Karpas-422 (cell line): ENCODE results near the gene MS4A15. TPM values are rescaled to one million over a fixed set of nuclear protein-coding genes. Genes with fewer than 3 reads are reported as not detected.
A peak's percentile ranks its signal among the peaks of the same experiment; 100 is the strongest.

Source experiments
- DNase-seq: peaks from one replicate; pipeline ENCODE4 v3.0.0-alpha.2; 2015
- H2AFZ ChIP-seq: fragments of 200-600 bp; sonication (generic); 2 replicates; pipeline ENCODE4 v1.6.1; 2014; ENCODE audit warnings: antibody characterized with exemption, low read length, mixed read lengths
- H3K27ac ChIP-seq: fragments of 200-600 bp; sonication (generic); 2 replicates; pipeline ENCODE4 v1.5.1; 2014; ENCODE audit warnings: mild to moderate bottlenecking, low read length, moderate library complexity
- H3K27me3 ChIP-seq: fragments of 200-600 bp; sonication (generic); 2 replicates; pipeline ENCODE4 v1.6.1; 2014; ENCODE audit warnings: low read length, mixed read lengths
- H3K36me3 ChIP-seq: fragments of 200-600 bp; sonication (generic); 2 replicates; pipeline ENCODE4 v1.6.1; 2014; ENCODE audit warnings: low read length, mixed read lengths; ENCODE audit not compliant: insufficient read depth
- H3K4me1 ChIP-seq: fragments of 200-600 bp; sonication (generic); 2 replicates; pipeline ENCODE4 v1.6.1; 2014; ENCODE audit warnings: mild to moderate bottlenecking, low read length, mixed read lengths
- H3K4me2 ChIP-seq: fragments of 200-600 bp; sonication (generic); 2 replicates; pipeline ENCODE4 v1.6.1; 2014; ENCODE audit warnings: low read length, low read depth, mild to moderate bottlenecking; ENCODE audit not compliant: poor library complexity, severe bottlenecking
- H3K4me3 ChIP-seq: fragments of 200-600 bp; sonication (generic); 2 replicates; pipeline ENCODE4 v1.5.1; 2014; ENCODE audit warnings: mild to moderate bottlenecking, antibody characterized with exemption, low read length, mixed read lengths
- H3K79me2 ChIP-seq: fragments of 200-600 bp; sonication (generic); 2 replicates; pipeline ENCODE4 v1.6.1; 2014; ENCODE audit warnings: mild to moderate bottlenecking, low read length, mixed read lengths
- H3K9ac ChIP-seq: fragments of 200-600 bp; sonication (generic); 2 replicates; pipeline ENCODE4 v1.6.0; 2014; ENCODE audit warnings: low read length
- H3K9me2 ChIP-seq: fragments of 200-600 bp; sonication (generic), shearing (Covaris generic); replicated peaks from 2 replicates; pipeline ENCODE4 v1.6.0; 2014; ENCODE audit warnings: mild to moderate bottlenecking, low read length, moderate library complexity; ENCODE audit not compliant: insufficient read depth
- H3K9me3 ChIP-seq: fragments of 300-700, 200-600 bp; sonication (generic); 2 replicates; pipeline ENCODE4 v1.6.1; 2014; ENCODE audit warnings: low read length, mixed read lengths
- H4K20me1 ChIP-seq: fragments of 200-600 bp; sonication (generic); 2 replicates; pipeline ENCODE4 v1.6.1; 2014; ENCODE audit warnings: mild to moderate bottlenecking, antibody characterized with exemption, low read length, low read depth; ENCODE audit not compliant: insufficient read depth
- total RNA-seq: library from RNA; depleted of rRNA; stranded (reverse); fragments of >200 nt; shearing (Covaris generic); gene quantifications from 2 replicates; pipeline ENCODE4 v1.2.3, GENCODE V29; 2014; ENCODE audit warnings: low replicate concordance

MS4A15 gene
- total RNA-seq, 1 experiment from 2014 or later, result not detected

DNA sequence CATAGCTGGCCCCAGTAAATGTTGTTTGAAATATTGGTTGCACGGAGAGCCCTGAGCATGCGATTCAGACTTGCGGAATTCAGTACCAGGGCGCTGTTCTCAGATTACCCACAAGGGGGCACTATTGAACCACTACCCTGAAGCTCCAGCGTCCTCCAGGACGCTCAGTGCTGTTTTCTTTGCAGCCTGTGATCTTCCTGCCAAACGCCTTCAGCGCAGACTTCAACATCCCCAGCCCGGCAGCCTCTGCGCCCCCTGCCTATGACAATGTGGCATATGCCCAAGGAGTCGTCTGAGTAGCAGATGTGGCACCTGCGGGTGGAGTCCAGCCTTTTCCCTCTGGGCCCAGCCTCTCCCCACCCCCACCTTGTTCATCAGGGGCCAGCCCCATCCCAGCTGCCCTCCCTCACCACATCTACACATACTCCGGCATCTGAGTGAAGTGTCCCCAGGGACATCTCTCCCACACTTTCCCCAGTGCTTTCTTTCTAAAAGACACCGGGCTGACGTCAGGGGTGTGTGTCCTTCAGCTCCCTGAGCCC, 18.8 kb downstream of the MS4A15 start:
- Histone ChIP-seq H3K36me3 (no peaks in the 10 kb centered on the region), H3K4me1 (peaks cover 10% of the 10 kb centered on the region), H3K9me2 (no peaks in the 10 kb centered on the region), H3K9ac (no peak overlapping the region), H2AFZ (no peak overlapping the region), H3K4me3 (no peak overlapping the region), H3K79me2 (no peaks in the 10 kb centered on the region), H3K9me3 (no peaks in the 10 kb centered on the region), H3K27ac (no peak overlapping the region), H3K27me3 (0 out of 2 replicates have a peak, but pooled peaks cover 5% of the 10 kb centered on the region), H4K20me1 (no peaks in the 10 kb centered on the region), H3K4me2 (peak overlapping the region; percentile 12)
- peak; percentile 95 for DNase-seq

- Histone ChIP-seq H3K27ac (no peak overlapping the region), H3K4me1 (peaks cover 10% of the 10 kb centered on the region), H4K20me1 (no peaks in the 10 kb centered on the region), H3K9ac (no peak overlapping the region), H3K9me2 (no peaks in the 10 kb centered on the region), H3K9me3 (no peaks in the 10 kb centered on the region), H3K4me3 (no peak overlapping the region), H3K79me2 (no peaks in the 10 kb centered on the region), H2AFZ (no peak overlapping the region), H3K4me2 (no peak overlapping the region), H3K27me3 (0 out of 2 replicates have a peak, but pooled peaks cover 5% of the 10 kb centered on the region), H3K36me3 (no peaks in the 10 kb centered on the region)
- DNase-seq, result no peak
Measured at GRCh38 chr11:60776167-60776566, 19.5 kb downstream of the MS4A15 start.

DNA sequence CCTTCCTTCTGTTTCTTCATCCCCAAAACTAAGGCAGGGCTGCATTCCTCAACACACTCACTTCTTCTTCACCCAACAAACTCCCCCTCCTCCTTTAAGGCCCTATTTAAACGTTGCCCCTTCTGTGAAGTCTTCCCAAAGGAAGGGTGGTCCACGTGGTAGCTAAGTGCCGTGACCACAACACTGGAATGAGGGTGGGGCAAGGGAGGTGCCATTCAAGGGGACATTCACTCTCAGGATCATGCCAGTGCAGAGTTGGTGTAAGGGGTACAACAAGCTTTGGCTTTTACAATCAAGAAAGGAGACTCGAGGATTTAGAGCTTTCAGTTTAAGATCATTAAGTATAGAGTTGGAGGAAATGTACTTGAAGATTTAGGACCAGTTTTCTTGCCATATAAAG, 20.4 kb downstream of the MS4A15 start:
- Histone ChIP-seq H3K79me2 (no peaks in the 10 kb centered on the region), H2AFZ (no peak overlapping the region), H3K9me2 (no peaks in the 10 kb centered on the region), H3K4me2 (no peak overlapping the region), H3K27ac (no peak overlapping the region), H3K9ac (no peak overlapping the region), H3K4me3 (no peak overlapping the region), H3K4me1 (peaks cover 5% of the 10 kb centered on the region), H4K20me1 (no peaks in the 10 kb centered on the region), H3K9me3 (no peaks in the 10 kb centered on the region), H3K27me3 (0 out of 2 replicates have a peak, but pooled peaks cover 5% of the 10 kb centered on the region), H3K36me3 (no peaks in the 10 kb centered on the region)
- no peak for DNase-seq

- Histone ChIP-seq H2AFZ (no peak overlapping the region), H3K79me2 (no peaks in the 10 kb centered on the region), H3K9me2 (no peaks in the 10 kb centered on the region), H3K4me1 (peaks cover 5% of the 10 kb centered on the region), H3K4me3 (no peak overlapping the region), H4K20me1 (no peaks in the 10 kb centered on the region), H3K27me3 (0 out of 2 replicates have a peak, but pooled peaks cover 5% of the 10 kb centered on the region), H3K36me3 (no peaks in the 10 kb centered on the region), H3K4me2 (no peak overlapping the region), H3K9ac (no peak overlapping the region), H3K9me3 (no peaks in the 10 kb centered on the region), H3K27ac (no peak overlapping the region)
- DNase-seq, result no peak
Measured at GRCh38 chr11:60777572-60777971, 20.9 kb downstream of the MS4A15 start.

DNA sequence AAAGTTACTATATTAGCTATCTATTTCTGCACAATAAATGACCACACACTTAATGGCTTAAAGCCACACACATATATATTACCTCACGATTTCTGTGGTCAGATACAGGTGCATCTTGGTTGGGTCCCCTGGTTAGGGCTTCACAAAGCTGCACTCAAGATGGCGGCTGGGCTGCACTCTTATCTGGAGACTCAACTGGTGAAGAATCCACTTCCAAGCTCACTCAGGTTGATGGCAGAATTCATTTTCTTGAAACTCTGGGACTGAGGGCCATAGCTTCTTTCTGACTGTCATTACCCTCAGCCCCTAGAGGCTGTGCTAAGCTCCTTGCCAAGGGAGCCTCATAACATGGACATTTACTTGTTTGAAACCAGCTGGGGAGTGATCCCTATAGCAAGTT, 23.4 kb downstream of the MS4A15 start:
- Histone ChIP-seq H3K4me3 (no peak overlapping the region), H3K27ac (no peak overlapping the region), H3K9me2 (no peaks in the 10 kb centered on the region), H3K79me2 (no peaks in the 10 kb centered on the region), H3K9me3 (no peaks in the 10 kb centered on the region), H3K27me3 (0 out of 2 replicates have a peak, but pooled peaks cover 5% of the 10 kb centered on the region), H3K4me2 (no peak overlapping the region), H4K20me1 (no peaks in the 10 kb centered on the region), H3K4me1 (peaks cover 5% of the 10 kb centered on the region), H3K9ac (no peak overlapping the region), H2AFZ (no peak overlapping the region), H3K36me3 (no peaks in the 10 kb centered on the region)
- DNase-seq, result no peak

- Histone ChIP-seq H3K9me3 (no peaks in the 10 kb centered on the region), H3K27ac (no peak overlapping the region), H3K4me3 (no peak overlapping the region), H4K20me1 (no peaks in the 10 kb centered on the region), H3K4me1 (peaks cover 1% of the 10 kb centered on the region), H3K9ac (no peak overlapping the region), H3K27me3 (0 out of 2 replicates have a peak, but pooled peaks cover 5% of the 10 kb centered on the region), H3K4me2 (no peak overlapping the region), H3K36me3 (no peaks in the 10 kb centered on the region), H3K9me2 (no peaks in the 10 kb centered on the region), H3K79me2 (no peaks in the 10 kb centered on the region), H2AFZ (no peak overlapping the region)
- DNase-seq, result no peak
Measured at GRCh38 chr11:60780774-60781173, 24.1 kb downstream of the MS4A15 start.

GRCh38 chr11:60781286-60781980, 24.8 kb downstream of the MS4A15 start:
- Histone ChIP-seq H4K20me1 (no peaks in the 10 kb centered on the region), H3K9ac (no peak overlapping the region), H3K4me2 (no peak overlapping the region), H3K9me3 (no peaks in the 10 kb centered on the region), H3K79me2 (no peaks in the 10 kb centered on the region), H3K36me3 (no peaks in the 10 kb centered on the region), H3K27ac (no peak overlapping the region), H3K27me3 (0 out of 2 replicates have a peak, but pooled peaks cover 5% of the 10 kb centered on the region), H2AFZ (0 out of 2 replicates have a peak overlapping the region, but pooled peaks have one; percentile 12), H3K4me1 (no peaks in the 10 kb centered on the region), H3K4me3 (no peak overlapping the region), H3K9me2 (no peaks in the 10 kb centered on the region)
- DNase-seq, result no peak

DNA sequence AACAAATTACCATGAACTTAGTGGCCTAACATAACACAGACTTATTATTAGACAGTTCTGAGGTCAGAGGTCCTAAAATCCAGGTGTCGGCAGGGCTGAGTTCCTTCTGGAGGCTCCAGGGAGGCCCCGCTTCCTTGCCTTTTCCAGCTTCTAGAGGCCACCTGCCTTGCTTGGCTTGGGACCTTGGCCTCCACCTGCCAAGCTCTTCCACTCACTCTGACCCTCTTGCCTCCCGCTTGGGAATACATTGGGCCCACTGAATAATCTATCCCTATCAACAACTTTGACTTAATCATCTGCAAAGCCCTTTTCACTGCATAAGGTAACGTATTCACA, 25.3 kb downstream of the MS4A15 start:
- Histone ChIP-seq H2AFZ (no peak overlapping the region), H3K27me3 (0 out of 2 replicates have a peak, but pooled peaks cover 2% of the 10 kb centered on the region), H3K27ac (no peak overlapping the region), H3K4me2 (no peak overlapping the region), H3K9ac (no peak overlapping the region), H3K9me3 (no peaks in the 10 kb centered on the region), H3K36me3 (no peaks in the 10 kb centered on the region), H3K9me2 (no peaks in the 10 kb centered on the region), H3K4me3 (no peak overlapping the region), H3K4me1 (no peaks in the 10 kb centered on the region), H3K79me2 (no peaks in the 10 kb centered on the region), H4K20me1 (no peaks in the 10 kb centered on the region)
- no peak for DNase-seq
